ENCODE data around the gene TPRX1.

- no peak for TF ChIP-seq CREB5 (CRISPR knock-in tag; IDR thresholded peaks at IDR 0.05; ENCODE audit: low read depth)
- no peak for TF ChIP-seq CSRNP3 (CRISPR knock-in tag; IDR thresholded peaks at IDR 0.05)
- no peak for TF ChIP-seq ARNTL (CRISPR knock-in tag; IDR thresholded peaks at IDR 0.05; ENCODE audit: borderline replicate concordance, low read depth)
- TF ChIP-seq POU6F1 (CRISPR knock-in tag; IDR thresholded peaks at IDR 0.05; ENCODE audit: borderline replicate concordance, low read depth): no peak
- TF ChIP-seq ZC3H10 (CRISPR knock-in tag; IDR thresholded peaks at IDR 0.05): no peak
- no peak for TF ChIP-seq TOX (CRISPR knock-in tag; IDR thresholded peaks at IDR 0.05; ENCODE audit: borderline replicate concordance)
- TF ChIP-seq ZNF8 (CRISPR knock-in tag; IDR thresholded peaks at IDR 0.05): no peak
- no peak for TF ChIP-seq TSHZ2 (CRISPR knock-in tag; IDR thresholded peaks at IDR 0.05)
- TF ChIP-seq OSR1 (CRISPR knock-in tag; IDR thresholded peaks at IDR 0.05): no peak
- TF ChIP-seq ESRRG (CRISPR knock-in tag; IDR thresholded peaks at IDR 0.05): no peak
- no peak for TF ChIP-seq PATZ1 (CRISPR knock-in tag; IDR thresholded peaks at IDR 0.05; ENCODE audit: borderline replicate concordance)
Measured at GRCh38 chr19:47766359-47766620, 38.1 kb downstream of the TPRX1 start.

Data from SK-N-SH treated with all-trans-retinoic acid at 6 μM for 48 hours (cell line).